NCI-H446 treated with DMSO at 0.1 percent for 48 hours (cell line): Measurements from ENCODE around the gene NTN3.

Experiments used
- DNase-seq: peaks from one replicate; lab custom pipeline; 2025; lab: John Stamatoyannopoulos, UW

NTN3 gene

DNA sequence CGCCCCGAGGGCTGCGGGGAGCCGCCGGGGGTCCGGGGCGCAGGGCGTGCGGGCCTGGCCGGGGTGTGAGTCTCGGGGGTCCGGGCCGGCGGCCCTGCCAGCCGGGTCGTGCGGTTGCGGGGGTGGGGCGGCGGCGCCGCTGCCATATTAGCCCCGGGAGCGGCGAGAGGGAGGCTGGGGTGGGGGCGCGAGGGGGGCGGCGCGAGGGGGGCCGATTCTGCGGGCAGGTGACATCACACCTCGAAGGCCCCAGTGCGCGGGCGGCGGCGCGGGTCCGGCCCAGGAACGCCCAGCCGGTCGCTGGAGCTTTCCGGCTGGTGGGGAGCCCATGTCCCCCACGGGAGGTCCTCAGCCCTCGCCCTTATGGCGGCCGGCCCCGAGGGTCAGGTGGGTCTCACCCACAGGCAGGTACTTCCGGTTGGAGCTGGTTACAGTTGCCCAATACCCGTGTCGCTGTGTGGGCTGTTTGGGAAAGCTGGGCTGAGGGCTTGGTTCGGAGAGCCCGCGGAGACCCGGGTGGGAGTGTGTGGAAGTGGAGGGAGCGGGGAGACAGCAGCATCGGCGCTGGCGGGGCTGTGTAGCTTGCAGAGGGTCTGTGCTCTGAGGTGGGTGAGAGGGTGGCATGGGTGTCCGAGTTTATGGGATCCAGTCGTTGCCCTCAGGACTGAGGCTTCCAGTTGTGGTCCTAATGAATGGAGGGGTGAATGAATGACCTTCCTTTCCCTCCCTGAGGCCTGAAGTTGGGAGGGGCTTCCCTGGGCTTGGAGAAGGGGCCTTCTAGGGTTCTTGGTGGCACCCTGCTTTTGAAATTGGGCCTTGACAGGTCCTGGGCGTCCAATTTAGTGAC, 43.5 kb downstream of the NTN3 start:
- DNase-seq = no peak

DNA sequence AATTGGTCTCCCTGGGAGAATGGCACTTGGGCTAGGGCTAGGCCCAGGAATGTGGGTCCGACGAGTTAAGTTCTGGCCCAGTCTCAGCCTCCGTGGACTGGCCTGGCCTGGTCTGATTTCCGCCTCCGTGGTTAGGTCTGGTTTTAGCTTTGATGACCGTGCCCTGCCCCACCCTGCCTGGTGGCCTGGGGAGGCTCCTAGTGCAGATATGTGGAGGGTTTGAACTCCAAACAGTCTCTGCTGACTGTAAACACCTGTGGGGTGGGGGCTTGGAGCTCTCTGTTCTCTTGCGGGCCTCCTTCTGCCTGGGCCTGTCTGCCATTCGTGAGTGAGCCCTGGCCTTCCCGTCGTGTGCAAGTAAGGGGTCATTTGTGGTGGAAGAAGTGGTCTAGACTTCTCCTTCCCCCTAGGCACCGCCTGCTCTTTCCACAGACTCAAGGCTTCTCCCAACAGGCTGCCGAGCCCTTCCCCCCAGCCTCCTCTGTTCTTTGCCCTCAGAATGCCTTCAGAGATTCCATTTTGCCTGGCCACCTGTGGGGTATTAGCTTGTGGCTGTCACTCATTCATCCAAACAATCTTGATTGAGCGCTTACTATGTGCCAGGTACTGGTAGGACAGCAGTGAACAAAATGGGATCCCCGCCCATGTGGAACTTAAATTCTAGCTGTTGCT, 44.2 kb downstream of the NTN3 start:
- no peak for DNase-seq

DNA sequence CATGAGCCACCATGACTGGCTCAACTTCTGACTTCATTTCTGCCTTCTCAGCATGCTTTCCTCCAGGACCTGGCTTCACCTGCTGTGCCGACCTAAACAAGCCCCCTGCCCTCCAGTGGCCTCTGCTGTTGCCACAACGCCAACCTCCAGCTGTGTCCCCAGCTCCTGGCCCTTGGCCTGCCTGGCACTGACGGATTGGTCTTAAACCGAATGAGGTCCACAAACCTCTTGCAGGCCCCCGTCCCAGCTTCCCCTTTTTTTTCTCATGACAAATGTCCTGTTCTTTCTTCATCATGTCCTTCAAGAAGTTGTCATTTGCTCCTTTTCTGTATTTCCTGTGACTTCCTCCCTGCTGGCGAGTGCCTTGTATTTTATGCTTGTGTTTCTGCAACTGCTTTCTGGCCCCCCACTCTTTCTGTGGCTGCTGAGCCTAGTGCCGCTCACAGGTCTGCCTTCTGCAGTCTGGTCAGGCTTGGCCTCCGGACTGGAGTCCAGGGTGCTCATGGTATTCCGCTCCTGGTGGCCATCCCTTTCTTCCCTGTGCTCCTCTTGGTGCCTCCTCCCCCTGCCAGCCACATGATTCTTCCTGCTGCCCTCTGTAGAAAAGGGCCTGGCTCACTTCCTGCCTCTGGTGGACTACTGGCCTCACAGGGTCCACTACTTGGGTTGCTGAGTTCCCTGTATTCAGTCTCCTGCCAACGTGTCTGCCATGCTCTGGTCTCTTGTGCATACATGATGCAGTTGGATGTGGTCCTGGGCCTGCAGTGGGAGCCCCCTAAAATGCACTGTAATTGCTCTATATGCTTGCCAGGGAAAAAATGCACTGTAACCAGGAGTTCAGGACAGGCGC, 45.5 kb downstream of the NTN3 start:
- DNase-seq = no peak

DNA sequence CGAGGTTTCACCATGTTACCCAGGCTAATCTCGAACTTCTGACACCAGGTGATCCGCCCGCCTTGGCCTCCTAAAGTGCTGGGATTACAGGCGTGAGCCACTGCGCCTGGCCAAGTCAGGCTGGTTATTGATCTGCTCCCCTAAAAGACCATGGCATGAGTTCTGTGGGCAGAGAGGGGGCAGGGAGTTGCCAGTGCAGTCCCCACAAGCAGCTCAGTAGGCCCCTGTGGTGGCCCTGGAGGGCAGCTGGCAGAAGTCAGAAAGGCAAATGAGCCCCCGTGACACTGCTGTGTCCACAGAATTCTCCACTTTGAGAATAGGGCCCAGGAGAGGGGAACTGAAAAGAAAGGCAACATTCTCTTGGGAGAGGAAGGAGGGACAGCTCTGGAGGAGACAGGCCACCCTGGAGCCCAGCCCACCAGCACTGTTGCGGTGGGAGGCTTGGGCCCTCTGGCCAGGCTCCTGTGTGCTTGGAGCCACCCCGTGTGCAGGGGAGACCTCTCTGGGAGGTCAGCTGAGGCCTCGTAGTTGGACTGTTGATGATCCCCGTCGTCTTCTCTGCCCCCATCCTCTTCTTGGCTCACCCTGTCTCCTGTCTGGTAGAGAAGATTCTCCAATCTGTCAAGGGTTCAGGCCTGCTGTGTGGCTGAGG, 47.0 kb downstream of the NTN3 start:
- DNase-seq = no peak

GRCh38 chr16:2518823-2519710, 48.0 kb downstream of the NTN3 start:
- DNase-seq = no peak

DNA sequence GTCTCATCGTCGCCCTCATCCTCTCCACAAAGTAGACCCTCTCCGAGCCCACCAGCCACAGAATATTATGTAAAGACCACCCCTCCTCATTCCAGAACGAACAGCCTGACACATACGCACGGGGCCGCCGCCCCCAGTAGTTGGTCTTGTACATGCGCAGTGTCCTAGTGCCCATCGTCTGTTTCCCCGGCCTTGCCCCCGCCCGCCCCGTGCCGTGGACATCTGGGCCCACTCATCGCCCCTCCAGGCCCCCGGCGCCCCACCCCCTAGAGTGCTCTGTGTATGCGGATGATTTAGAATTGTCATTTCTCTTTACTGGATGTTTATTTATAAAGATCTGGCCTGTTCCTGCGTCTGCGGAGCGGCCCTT, 48.6 kb downstream of the NTN3 start:
- DNase-seq = no peak

DNA sequence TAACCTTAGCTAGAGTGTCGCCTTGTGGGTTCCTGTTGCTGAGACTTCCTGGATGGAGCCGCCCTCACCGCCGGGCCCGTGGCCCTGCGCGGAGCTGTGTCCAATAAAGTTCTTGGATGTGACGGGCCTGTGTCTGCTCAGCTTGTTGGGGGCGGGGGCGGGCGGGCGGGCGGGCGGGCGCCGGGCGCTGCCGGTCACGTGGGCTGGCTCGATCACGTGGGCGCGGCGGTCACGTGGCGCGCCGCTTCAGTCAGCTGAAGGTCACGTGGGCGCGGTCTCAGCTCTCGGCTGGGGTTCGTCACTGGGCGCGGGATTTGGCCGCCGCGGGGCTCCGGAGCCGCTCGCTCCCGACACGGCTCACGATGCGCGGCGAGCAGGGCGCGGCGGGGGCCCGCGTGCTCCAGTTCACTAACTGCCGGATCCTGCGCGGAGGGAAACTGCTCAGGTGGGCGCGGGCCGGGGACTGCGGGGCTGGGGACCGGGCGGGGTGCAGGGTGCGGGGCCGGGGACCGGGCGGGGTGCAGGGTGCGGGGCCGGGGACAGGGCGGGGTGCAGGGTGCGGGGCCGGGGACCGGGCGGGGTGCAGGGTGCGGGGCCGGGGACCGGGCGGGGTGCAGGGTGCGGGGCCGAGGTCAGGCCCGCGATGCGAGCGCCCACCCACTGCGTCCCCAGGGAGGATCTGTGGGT, 49.1 kb downstream of the NTN3 start, which contains the start of gene AMDHD2:
TSS of gene AMDHD2 (plus strand) at position 275 of the 687 bp plus-strand sequence. CDS start at position 363, 88 bp downstream.
- peak; percentile 73 for DNase-seq

GRCh38 chr16:2520784-2521531, 49.9 kb downstream of the NTN3 start:
- DNase-seq = no peak
